Measurements from ENCODE around the gene C4orf51.

C4orf51 gene

DNA sequence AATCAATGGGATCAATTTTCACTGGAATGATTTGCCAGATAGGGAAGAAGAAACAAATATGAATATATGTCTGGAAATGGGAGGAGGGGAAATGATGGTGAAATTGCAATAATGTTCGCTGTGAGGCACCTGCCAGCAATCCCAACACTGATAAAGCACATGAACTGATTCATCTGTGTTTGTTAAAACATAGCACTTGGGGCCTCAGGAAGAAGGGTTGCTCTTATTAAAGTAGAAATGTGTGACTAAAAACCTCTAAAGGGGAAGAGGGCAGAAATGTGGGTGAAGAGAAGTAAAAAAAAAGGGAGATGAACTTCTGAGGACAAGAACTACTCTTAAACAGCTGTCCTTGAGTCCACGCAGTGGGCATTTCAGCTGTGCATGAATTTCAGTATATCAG lies 101.4 kb downstream of the C4orf51 start:
- peaks cover 72% of the 10 kb centered on the region for H3K36me3 Mint-ChIP-seq (ENCODE audit: low read depth)
- H3K4me1 Mint-ChIP-seq = peaks cover 45% of the 10 kb centered on the region
- ATAC-seq (no peak), DNase-seq (no peak)
- no peaks in the 10 kb centered on the region for H3K27me3 Mint-ChIP-seq
- H3K4me3 Mint-ChIP-seq = no peak overlapping the region
- H3K9me3 Mint-ChIP-seq = peaks cover 21% of the 10 kb centered on the region
- no peak overlapping the region for H3K27ac Mint-ChIP-seq
